HepG2 (cell line): ENCODE results near the gene SLIT3. TPM values are rescaled to one million over a fixed set of nuclear protein-coding genes. Genes with fewer than 3 reads are reported as not detected.

ENCODE experiments used
- ATAC-seq: fragments of 200-7000 bp; cut with Tn5 transposase; 3 replicates; pipeline ENCODE4 v1.9.1; 2020; ENCODE audit warnings: mild to moderate bottlenecking, moderate library complexity
- BruUV-seq: library from RNA; stranded (reverse); fragments of 400-500 nt; replicated peaks from 2 replicates; lab custom pipeline; 2021; lab: Mats Ljungman, UMichigan
- CTCF ChIA-PET: fragments of 300-600 bp; formaldehyde crosslinking; extraction: SDS; loops from one replicate; lab custom pipeline; 2021; ENCODE audit warnings: low total read pairs, inconsistent platforms, low intra/inter-chr PET ratio; lab: Yijun Ruan, JAX
- POLR2A ChIA-PET: fragments of 350-600 bp; sonication (Branson Sonifier 250); formaldehyde crosslinking; loops from one replicate; lab custom pipeline; 2020; ENCODE audit warnings: antibody characterized with exemption, inconsistent platforms; lab: Yijun Ruan, JAX
- DNase-seq: peaks from one replicate; pipeline ENCODE4 v3.0.0-alpha.2; 2015; ENCODE audit warnings: low spot score
- FAIRE-seq: peaks from 3 replicates; lab custom pipeline; 2011; peaks lifted over from hg19 to GRCh38; lab: Jason Lieb, UNC
- H2AFZ ChIP-seq: one replicate; pipeline ENCODE4 v1.6.1; 2011; ENCODE audit warnings: low read length, inconsistent platforms
- H3K27ac ChIP-seq: fragments of 300-600 bp; 3 replicates; pipeline ENCODE4 v1.8.0; 2011; ENCODE audit warnings: mixed run types, mild to moderate bottlenecking, mixed read lengths, low read length, inconsistent platforms; ENCODE audit not compliant: insufficient read depth; ENCODE audit errors: extremely low read length
- H3K27me3 ChIP-seq, 2 experiments: fragments of 200-600 bp in 1 of 2; 2 replicates in 1 of 2; 3 replicates in 1 of 2; pipeline versions ENCODE4 v1.6.0 to v1.8.0; 2011; ENCODE audit warnings: low read length in 2 of 2, mild to moderate bottlenecking in 2 of 2, moderate library complexity in 2 of 2, inconsistent platforms in 1 of 2; ENCODE audit not compliant: insufficient read depth in 2 of 2, control insufficient read depth in 1 of 2
- H3K36me3 ChIP-seq, 2 experiments: fragments of 200-600 bp in 1 of 2; replicated peaks in 1 of 2; 2 replicates in 1 of 2; 3 replicates in 1 of 2; pipeline versions ENCODE4 v1.5.1 to v1.8.0; 2011; ENCODE audit warnings: low read length in 2 of 2, inconsistent platforms in 1 of 2; ENCODE audit not compliant: insufficient read depth in 2 of 2, control insufficient read depth in 1 of 2
- H3K4me1 ChIP-seq: 2 replicates; pipeline ENCODE4 v1.5.1; 2012; ENCODE audit warnings: low read length, inconsistent platforms; ENCODE audit not compliant: insufficient read depth
- H3K4me2 ChIP-seq: 2 replicates; pipeline ENCODE4 v1.6.0; 2011; ENCODE audit warnings: low read depth, low read length, inconsistent platforms
- H3K4me3 ChIP-seq, 3 experiments: fragments of 200-600 bp in 1 of 3; sonication (generic), shearing (Covaris generic) in 1 of 3; replicated peaks in 1 of 3; 2 replicates each; pipeline ENCODE4 v1.5.1; 2011 to 2016; ENCODE audit warnings: low read length in 3 of 3, inconsistent platforms in 2 of 3, low read depth in 2 of 3, mild to moderate bottlenecking in 2 of 3, control low read depth in 1 of 3, mixed read lengths in 1 of 3; ENCODE audit not compliant: insufficient read depth in 1 of 3
- H3K79me2 ChIP-seq: one replicate; pipeline ENCODE4 v1.6.1; 2011; ENCODE audit warnings: low read length, inconsistent platforms; ENCODE audit not compliant: insufficient read depth
- H3K9ac ChIP-seq: 2 replicates; pipeline ENCODE4 v1.6.0; 2011; ENCODE audit warnings: mild to moderate bottlenecking, low read depth, low read length, inconsistent platforms; ENCODE audit not compliant: insufficient read depth
- H3K9me3 ChIP-seq: 2 replicates; pipeline ENCODE4 v1.5.1; 2012; ENCODE audit warnings: mild to moderate bottlenecking, low read length
- H4K20me1 ChIP-seq: 2 replicates; pipeline ENCODE4 v1.6.0; 2011; ENCODE audit warnings: inconsistent platforms, mild to moderate bottlenecking, low read length, moderate library complexity; ENCODE audit not compliant: insufficient read depth
- HOMEZ ChIP-seq: IDR thresholded peaks from 2 replicates; pipeline ENCODE4 v1.6.1; 2016; ENCODE audit warnings: low read depth
- KLF15 ChIP-seq: sonication (generic); formaldehyde crosslinking; IDR thresholded peaks from 2 replicates; pipeline ENCODE4 v1.8.1; 2023; ENCODE audit warnings: borderline replicate concordance, mild to moderate bottlenecking, inconsistent platforms, missing genetic modification reagents, mixed read lengths
- MYPOP ChIP-seq: sonication (generic); formaldehyde crosslinking; IDR thresholded peaks from 2 replicates; pipeline ENCODE4 v1.8.1; 2023; ENCODE audit warnings: mild to moderate bottlenecking, moderate library complexity, missing genetic modification reagents
- PLRG1 ChIP-seq: fragments of 450-650 bp; conservative IDR thresholded peaks from 2 replicates; pipeline ENCODE4 v1.6.1; 2016
- PTBP1 ChIP-seq: fragments of 200-400 bp; formaldehyde crosslinking; IDR thresholded peaks from 2 replicates; pipeline ENCODE4 v1.6.1; 2018; ENCODE audit warnings: low read length, low read depth; ENCODE audit not compliant: poor library complexity, severe bottlenecking
- WGBS: methylation state at CpG from one replicate; pipeline ENCODE4 v1.1.6; 2017; ENCODE audit warnings: low lambda C conversion rate; 5-methylcytosine and 5-hydroxymethylcytosine counted together
- in situ Hi-C: cut with HindIII; loops from 2 replicates; pipeline ENCODE4 v1.10.0; 2017; ENCODE audit warnings: low pct_unique_long_range_greater_than_20kb; ENCODE audit not compliant: extremely low pct_ligation_motif_present
- intact Hi-C: fragments of 100-400 bp; cut with micrococcal nuclease; formaldehyde crosslinking; loops from one replicate; pipeline ENCODE4 v1.10.0; 2022; ENCODE audit not compliant: unreplicated experiment
- polyA plus RNA-seq, 8 experiments: library from polyadenylated mRNA; depleted of rRNA in 3 of 8; stranded (reverse) in 7 of 8; unstranded in 1 of 8; fragments of >200 nt; fragmentation: Illumina TruSeq in 4 of 8; extraction: Trizol in 4 of 8; gene quantifications; 2 replicates each; pipeline versions ENCODE4 v1.2.1 to v1.2.3, GENCODE V29; 2011 to 2016; ENCODE audit warnings: low read depth in 4 of 8, missing spikeins in 1 of 8, mixed read lengths in 1 of 8; ENCODE audit not compliant: insufficient read depth in 1 of 8
- total RNA-seq, 5 experiments: library from RNA; depleted of rRNA; stranded (reverse); fragments of >200 nt; fragmentation: Illumina TruSeq; extraction: Trizol; gene quantifications; 2 replicates each; pipeline ENCODE4 v1.2.3, GENCODE V29; 2016; ENCODE audit warnings: low read depth in 1 of 5

Gene SLIT3
- total and polyA plus RNA-seq, 2 of the 13 experiments (the other 11 are each of a cell fraction or from before 2014, with no cell fraction given): not detected

GRCh38 chr5:168766426-168766700, 534.6 kb downstream of the SLIT3 start (continued):
- no peak for TF ChIP-seq MYPOP (CRISPR knock-in tag)
- TF ChIP-seq PLRG1: no peak
- TF ChIP-seq, all 625 proteins: peak for 0

- DNase-seq (no peak), FAIRE-seq (no peak), ATAC-seq (no peak)
- Histone ChIP-seq H3K79me2 (no peaks in the 10 kb centered on the region), H3K4me3 (no peak overlapping the region), H3K9me3 (no peaks in the 10 kb centered on the region), H3K36me3 (no peaks in the 10 kb centered on the region), H3K4me2 (no peak overlapping the region), H3K9ac (no peak overlapping the region), H3K27ac (no peak overlapping the region), H3K27me3 (peaks cover 2 to 42% of the 10 kb centered on the region in 2 experiments; a peak in 2 of 5 replicates), H4K20me1 (no peaks in the 10 kb centered on the region), H3K4me1 (no peaks in the 10 kb centered on the region), H2AFZ (no peak overlapping the region)
- WGBS: 11% methylated on average over 8 of the region's 9 CpGs
- no TSS peak for BruUV-seq
- ChIA-PET CTCF (no interaction called here), POLR2A (no interaction called here)
- intact Hi-C loops (no loop called here), in situ Hi-C loops (no loop called here)
- TF ChIP-seq PTBP1: no peak
- TF ChIP-seq HOMEZ (CRISPR knock-in tag): no peak
- TF ChIP-seq KLF15: no peak
These were observed 535.2 kb downstream of the SLIT3 start for GRCh38 chr5:168765551-168766425.
